SK-N-MC (cell line): ENCODE measurements around the gene PNMA1.
A peak's percentile ranks its signal among the peaks of the same experiment; 100 is the strongest.

Source experiments
- DNase-seq: peaks from one replicate; pipeline ENCODE4 v3.0.0-alpha.2; 2011; ENCODE audit warnings: low read depth, low spot score
- H3K27ac ChIP-seq: fragments of 200-600 bp; sonication (generic); 2 replicates; pipeline ENCODE4 v1.5.1; 2016; ENCODE audit warnings: mixed run types
- H3K36me3 ChIP-seq: fragments of 200-600 bp; sonication (generic); 2 replicates; pipeline ENCODE4 v1.6.1; 2017; ENCODE audit warnings: antibody characterized with exemption, low read length, mixed read lengths; ENCODE audit not compliant: insufficient read depth
- H3K4me3 ChIP-seq: fragments of 200-600 bp; sonication (generic); 2 replicates; pipeline ENCODE4 v1.5.1; 2016
- H3K9ac ChIP-seq: fragments of 200-600 bp; sonication (generic); 2 replicates; pipeline ENCODE4 v1.8.0; 2017; ENCODE audit warnings: mixed run types, mixed read lengths; ENCODE audit not compliant: insufficient read length
- H3K9me3 ChIP-seq: fragments of 200-600 bp; sonication (generic); 2 replicates; pipeline ENCODE4 v1.6.1; 2017; ENCODE audit warnings: low read depth, mild to moderate bottlenecking, antibody characterized with exemption, low read length, moderate library complexity, mixed read lengths
- EZH2 ChIP-seq: fragments of 200-600 bp; sonication (generic); IDR thresholded peaks from one replicate; pipeline ENCODE4 v1.6.1; 2017; ENCODE audit warnings: antibody characterized with exemption
- FOXP2 ChIP-seq: optimal IDR thresholded peaks from 2 replicates; pipeline ENCODE3; 2011; ENCODE audit warnings: mild to moderate bottlenecking, moderate library complexity; ENCODE audit not compliant: insufficient read depth; ENCODE audit errors: extremely low read length, control extremely low read depth
- POLR2AphosphoS5 ChIP-seq: IDR thresholded peaks from 2 replicates; pipeline ENCODE4 v1.6.1; 2012; ENCODE audit warnings: mild to moderate bottlenecking, low read depth, low read length, borderline replicate concordance

The PNMA1 gene

DNA sequence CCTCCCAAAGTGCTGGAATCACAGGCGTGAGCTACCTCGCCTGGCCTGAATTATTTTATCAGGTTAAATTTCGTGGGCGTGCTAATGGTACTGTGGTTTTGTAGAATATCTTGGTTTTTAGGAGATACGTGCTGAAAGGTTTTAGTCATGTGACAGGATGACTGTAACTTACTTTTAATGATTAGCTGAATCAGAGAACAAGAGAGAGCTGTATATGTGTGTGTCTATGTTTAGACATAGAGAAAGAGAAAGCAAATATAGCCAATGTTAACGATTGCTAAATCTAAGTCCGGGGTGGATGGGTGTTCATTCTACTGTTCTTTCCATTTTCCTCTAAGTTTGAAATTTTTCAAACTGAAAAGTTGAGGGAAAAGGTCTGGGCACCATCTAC, 9.2 kb upstream of the PNMA1 start:
- no peak for DNase-seq
- Histone ChIP-seq H3K4me3 (peak overlapping the region; percentile 58), H3K9ac (no peak overlapping the region), H3K27ac (peak overlapping the region; percentile 92), H3K36me3 (peaks cover 71% of the 10 kb centered on the region), H3K9me3 (no peaks in the 10 kb centered on the region)
- TF ChIP-seq FOXP2 = no peak
- TF ChIP-seq EZH2 = no peak
- no peak for TF ChIP-seq POLR2AphosphoS5

DNA sequence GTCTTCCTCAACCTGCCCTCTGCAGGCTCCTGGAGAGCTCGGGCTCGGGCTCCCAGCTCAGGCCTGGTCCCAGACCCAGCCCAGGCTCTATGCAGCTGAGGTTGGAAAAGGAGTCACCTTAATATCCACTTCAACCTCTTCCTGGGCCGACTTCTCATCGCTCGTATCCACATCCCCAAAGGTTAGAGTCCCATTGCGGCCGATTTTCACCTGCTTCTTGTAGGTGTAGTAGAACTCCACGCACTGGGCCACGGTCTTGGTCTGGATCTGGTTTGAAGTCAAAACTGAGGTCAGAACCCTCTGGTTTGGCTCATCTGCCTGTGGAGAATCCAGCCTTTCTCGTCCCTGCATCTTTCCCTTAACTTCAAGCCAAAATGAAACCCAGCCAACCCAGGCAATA, 8.4 kb upstream of the PNMA1 start:
- peaks cover 70% of the 10 kb centered on the region for H3K36me3 ChIP-seq

DNA sequence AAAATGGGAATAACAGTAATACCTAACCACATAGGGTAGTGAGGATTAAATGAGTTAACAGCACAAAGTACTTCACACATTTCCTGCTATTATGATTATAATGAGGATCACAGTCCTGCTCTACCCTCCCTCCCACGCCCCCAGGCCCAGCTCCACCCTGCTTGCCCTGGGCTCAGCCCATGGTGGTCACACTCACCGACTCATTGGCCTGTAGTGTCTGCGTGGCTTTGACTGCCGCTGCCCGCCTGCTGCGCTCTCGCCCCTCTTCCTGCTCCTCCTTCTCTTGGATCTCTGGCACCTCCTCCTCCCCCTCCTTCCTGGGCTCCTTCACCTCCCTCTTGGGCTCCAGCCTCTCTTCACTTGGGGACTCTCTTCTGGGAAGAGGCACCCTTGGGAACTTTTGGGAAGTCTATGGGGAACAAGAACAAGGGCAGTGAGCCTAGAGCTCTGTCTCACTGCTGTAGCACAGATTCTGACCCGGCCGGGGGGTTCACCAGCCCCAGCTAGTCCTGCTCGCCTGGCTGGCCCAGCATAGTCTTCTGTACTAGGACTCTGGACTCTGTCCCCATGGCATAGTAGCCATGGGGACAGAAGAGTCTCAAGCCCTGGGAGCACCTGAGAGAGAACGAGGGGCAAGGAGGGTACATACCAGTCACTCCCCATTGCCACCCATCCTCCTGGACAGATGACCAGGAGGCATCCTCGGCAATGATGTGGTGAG, 7.1 kb upstream of the PNMA1 start:
- DNase-seq = no peak
- Histone ChIP-seq H3K36me3 (peaks cover 67% of the 10 kb centered on the region), H3K9me3 (no peaks in the 10 kb centered on the region), H3K27ac (no peak overlapping the region), H3K9ac (no peak overlapping the region), H3K4me3 (no peak overlapping the region)
- no peak for TF ChIP-seq POLR2AphosphoS5

More for the DNA sequence above, 8.4 kb upstream of the PNMA1 start:
- Histone ChIP-seq H3K27ac (no peak overlapping the region), H3K9me3 (no peaks in the 10 kb centered on the region), H3K4me3 (no peak overlapping the region), H3K9ac (no peak overlapping the region)
- TF ChIP-seq FOXP2 = no peak
- no peak for TF ChIP-seq POLR2AphosphoS5
- TF ChIP-seq EZH2 = no peak
- no peak for DNase-seq

GRCh38 chr14:73720636-73721035, 6.5 kb upstream of the PNMA1 start:
- DNase-seq = no peak
- no peak overlapping the region for H3K4me3 ChIP-seq
- no peaks in the 10 kb centered on the region for H3K9me3 ChIP-seq
- H3K27ac ChIP-seq = no peak overlapping the region
- H3K9ac ChIP-seq = no peak overlapping the region
- peaks cover 62% of the 10 kb centered on the region for H3K36me3 ChIP-seq
- TF ChIP-seq EZH2 (no peak), POLR2AphosphoS5 (no peak), FOXP2 (no peak)

- H3K27ac ChIP-seq = no peak overlapping the region
- no peak for DNase-seq
- no peak overlapping the region for H3K4me3 ChIP-seq
- H3K36me3 ChIP-seq = peaks cover 58% of the 10 kb centered on the region
- H3K9me3 ChIP-seq = no peaks in the 10 kb centered on the region
- no peak overlapping the region for H3K9ac ChIP-seq
- no peak for TF ChIP-seq POLR2AphosphoS5
- no peak for TF ChIP-seq EZH2
- no peak for TF ChIP-seq FOXP2
These were observed 5.6 kb upstream of the PNMA1 start for GRCh38 chr14:73719791-73720190.

- Histone ChIP-seq H3K27ac (no peak overlapping the region), H3K36me3 (peaks cover 58% of the 10 kb centered on the region), H3K9ac (no peak overlapping the region), H3K4me3 (no peak overlapping the region), H3K9me3 (no peaks in the 10 kb centered on the region)
- TF ChIP-seq POLR2AphosphoS5 = no peak
- no peak for TF ChIP-seq FOXP2
- TF ChIP-seq EZH2 = no peak
- no peak for DNase-seq
These were observed 5.2 kb upstream of the PNMA1 start for GRCh38 chr14:73719361-73719760.

- Histone ChIP-seq H3K36me3 (peaks cover 58% of the 10 kb centered on the region), H3K9ac (no peak overlapping the region), H3K27ac (peak overlapping the region; percentile 25; the same call in 1 of the 2 replicates), H3K9me3 (no peaks in the 10 kb centered on the region), H3K4me3 (no peak overlapping the region)
- TF ChIP-seq EZH2 (no peak), FOXP2 (no peak)
- no peak for DNase-seq
These were observed 4.5 kb upstream of the PNMA1 start for GRCh38 chr14:73718418-73719251.

- H3K36me3 ChIP-seq = peaks cover 50% of the 10 kb centered on the region
- H3K9me3 ChIP-seq = no peaks in the 10 kb centered on the region
- DNase-seq = no peak
- peak overlapping the region; percentile 49; the same call in 1 of the 2 replicates for H3K27ac ChIP-seq
- no peak overlapping the region for H3K4me3 ChIP-seq
- TF ChIP-seq POLR2AphosphoS5 (no peak), EZH2 (no peak), FOXP2 (no peak)
- no peak overlapping the region for H3K9ac ChIP-seq
These were observed 3.7 kb upstream of the PNMA1 start for GRCh38 chr14:73717711-73718417.
